IMR-90 (cell line): ENCODE results near the gene CASS4. TPM values are rescaled to one million over a fixed set of nuclear protein-coding genes. Genes with fewer than 3 reads are reported as not detected.
A peak's percentile ranks its signal among the peaks of the same experiment; 100 is the strongest.

Source experiments
- ATAC-seq: fragments of 200-7000 bp; cut with Tn5 transposase; 2 replicates; pipeline ENCODE4 v1.9.1; 2020; ENCODE audit warnings: low read depth, mild to moderate bottlenecking, moderate library complexity
- BruUV-seq: library from RNA; stranded (reverse); fragments of 400-500 nt; replicated peaks from 2 replicates; lab custom pipeline; 2021; lab: Mats Ljungman, UMichigan
- CTCF ChIA-PET: fragments of 300-600 bp; formaldehyde crosslinking; extraction: SDS; loops from one replicate; lab custom pipeline; 2021; ENCODE audit warnings: antibody characterized with exemption; lab: Yijun Ruan, JAX
- POLR2A ChIA-PET: fragments of 300-600 bp; sonication (Branson Sonifier 250); formaldehyde crosslinking; loops from one replicate; lab custom pipeline; 2022; ENCODE audit warnings: antibody characterized with exemption; ENCODE audit not compliant: unreplicated experiment; lab: Charles Lee
- DNase-seq: peaks from one replicate; pipeline ENCODE4 v3.0.0; 2013
- H2AFZ ChIP-seq: replicated peaks from 2 replicates; pipeline ENCODE3; 2013; ENCODE audit warnings: low read length, mild to moderate bottlenecking; ENCODE audit not compliant: poor library complexity
- H2AK5ac ChIP-seq: 2 replicates; pipeline ENCODE4 v1.6.1; 2013; ENCODE audit warnings: low read depth, low read length, inconsistent platforms
- H2AK9ac ChIP-seq: replicated peaks from 2 replicates; pipeline ENCODE3; 2013; ENCODE audit warnings: mild to moderate bottlenecking, low read depth, low read length, moderate library complexity; ENCODE audit not compliant: poor library complexity
- H2BK120ac ChIP-seq: 2 replicates; pipeline ENCODE4 v1.6.1; 2013; ENCODE audit warnings: low read depth, low read length, inconsistent platforms
- H2BK15ac ChIP-seq: 3 replicates; pipeline ENCODE4 v1.6.1; 2013; ENCODE audit warnings: low read depth, low read length, inconsistent platforms
- H2BK20ac ChIP-seq: 2 replicates; pipeline ENCODE4 v1.6.1; 2013; ENCODE audit warnings: low read depth, mild to moderate bottlenecking, inconsistent platforms, low read length, moderate library complexity
- H2BK5ac ChIP-seq: 2 replicates; pipeline ENCODE4 v1.6.1; 2013; ENCODE audit warnings: mild to moderate bottlenecking, low read depth, low read length, inconsistent platforms; ENCODE audit not compliant: poor library complexity, severe bottlenecking
- H3K14ac ChIP-seq: replicated peaks from 2 replicates; pipeline ENCODE4 v1.6.1; 2013; ENCODE audit warnings: low read depth, low read length, inconsistent platforms
- H3K18ac ChIP-seq: 2 replicates; pipeline ENCODE4 v1.6.1; 2013; ENCODE audit warnings: low read depth, low read length, control low read depth
- H3K23ac ChIP-seq: 2 replicates; pipeline ENCODE4 v1.6.1; 2013; ENCODE audit warnings: low read depth, low read length, inconsistent platforms
- H3K27ac ChIP-seq: 2 replicates; pipeline ENCODE4 v1.5.1; 2013; ENCODE audit warnings: mild to moderate bottlenecking, control low read depth, low read length; ENCODE audit not compliant: insufficient read depth
- H3K27me3 ChIP-seq: 2 replicates; pipeline ENCODE4 v1.6.1; 2013; ENCODE audit warnings: low read length; ENCODE audit not compliant: control insufficient read depth, insufficient read depth
- H3K36me3 ChIP-seq: 2 replicates; pipeline ENCODE4 v1.6.1; 2013; ENCODE audit warnings: low read length, mixed read lengths; ENCODE audit not compliant: control insufficient read depth, insufficient read depth
- H3K4ac ChIP-seq: 2 replicates; pipeline ENCODE4 v1.6.1; 2013; ENCODE audit warnings: low read depth, low read length, inconsistent platforms
- H3K4me1 ChIP-seq: 2 replicates; pipeline ENCODE4 v1.6.1; 2013; ENCODE audit warnings: low read length, mixed read lengths; ENCODE audit not compliant: control insufficient read depth, insufficient read depth
- H3K4me2 ChIP-seq: 2 replicates; pipeline ENCODE4 v1.6.1; 2013; ENCODE audit warnings: low read depth, mild to moderate bottlenecking, control low read depth, low read length, moderate library complexity
- H3K4me3 ChIP-seq: 2 replicates; pipeline ENCODE4 v1.5.1; 2013; ENCODE audit warnings: low read depth, mild to moderate bottlenecking, control low read depth, low read length, moderate library complexity; ENCODE audit not compliant: insufficient read depth
- H3K56ac ChIP-seq: 2 replicates; pipeline ENCODE4 v1.6.1; 2013; ENCODE audit warnings: low read length, inconsistent platforms; ENCODE audit not compliant: insufficient read depth; ENCODE audit errors: extremely low read depth
- H3K79me1 ChIP-seq, 2 experiments: 2 replicates each; pipeline ENCODE4 v1.6.1; 2013; ENCODE audit warnings: low read length in 2 of 2, inconsistent platforms in 1 of 2, low read depth in 1 of 2
- H3K9ac ChIP-seq: 2 replicates; pipeline ENCODE4 v1.6.1; 2013; ENCODE audit warnings: low read depth, low read length, control low read depth
- H3K9me1 ChIP-seq: 2 replicates; pipeline ENCODE4 v1.6.1; 2013; ENCODE audit warnings: low read length, inconsistent platforms; ENCODE audit not compliant: insufficient read depth
- H3K9me3 ChIP-seq: 2 replicates; pipeline ENCODE4 v1.6.1; 2013; ENCODE audit warnings: low read length; ENCODE audit not compliant: control insufficient read depth, insufficient read depth
- H4K20me1 ChIP-seq: 2 replicates; pipeline ENCODE4 v1.6.1; 2013; ENCODE audit warnings: low read length, inconsistent platforms; ENCODE audit not compliant: insufficient read depth
- H4K5ac ChIP-seq: 2 replicates; pipeline ENCODE4 v1.6.1; 2013; ENCODE audit warnings: mild to moderate bottlenecking, low read depth, low read length, control low read depth
- H4K8ac ChIP-seq, 2 experiments: 2 replicates each; pipeline ENCODE4 v1.6.1; 2013; ENCODE audit warnings: low read depth in 2 of 2, low read length in 2 of 2, control low read depth in 1 of 2, inconsistent platforms in 1 of 2
- H4K91ac ChIP-seq: 2 replicates; pipeline ENCODE4 v1.6.1; 2013; ENCODE audit warnings: low read depth, low read length, inconsistent platforms; ENCODE audit not compliant: insufficient read depth
- BHLHE40 ChIP-seq: fragments of 150-350 bp; IDR thresholded peaks from 2 replicates; pipeline ENCODE4 v1.6.1; 2016; ENCODE audit warnings: mild to moderate bottlenecking, low read depth, low read length
- CEBPB ChIP-seq: IDR thresholded peaks from 2 replicates; pipeline ENCODE4 v1.6.1; 2012; ENCODE audit warnings: low read depth, low read length, improper control_type of control experiment
- CHD1 ChIP-seq: IDR thresholded peaks from 2 replicates; pipeline ENCODE4 v1.6.1; 2012; ENCODE audit warnings: low read depth, low read length, improper control_type of control experiment
- ELK1 ChIP-seq: fragments of 150-350 bp; IDR thresholded peaks from 2 replicates; pipeline ENCODE4 v1.6.1; 2016; ENCODE audit warnings: low read depth, mild to moderate bottlenecking, low read length, moderate library complexity, borderline replicate concordance
- FOS ChIP-seq: fragments of 150-350 bp; IDR thresholded peaks from 2 replicates; pipeline ENCODE4 v1.6.1; 2016; ENCODE audit warnings: low read depth, low read length
- MAFK ChIP-seq: IDR thresholded peaks from 2 replicates; pipeline ENCODE4 v1.6.1; 2012; ENCODE audit warnings: low read depth, low read length, improper control_type of control experiment
- MAZ ChIP-seq: IDR thresholded peaks from 2 replicates; pipeline ENCODE4 v1.6.1; 2012; ENCODE audit warnings: low read depth, mild to moderate bottlenecking, low read length, improper control_type of control experiment, moderate library complexity, borderline replicate concordance
- MXI1 ChIP-seq: IDR thresholded peaks from 2 replicates; pipeline ENCODE4 v1.6.1; 2012; ENCODE audit warnings: low read depth, mild to moderate bottlenecking, low read length, moderate library complexity, borderline replicate concordance
- NFE2L2 ChIP-seq: fragments of 150-350 bp; IDR thresholded peaks from 2 replicates; pipeline ENCODE4 v1.6.1; 2016; ENCODE audit warnings: low read depth, mild to moderate bottlenecking, low read length
- POLR2A ChIP-seq: IDR thresholded peaks from 2 replicates; pipeline ENCODE4 v1.6.1; 2012; ENCODE audit warnings: mild to moderate bottlenecking, low read depth, low read length
- RAD21 ChIP-seq: IDR thresholded peaks from 2 replicates; pipeline ENCODE4 v1.6.1; 2012; ENCODE audit warnings: low read length, improper control_type of control experiment
- RCOR1 ChIP-seq: IDR thresholded peaks from 2 replicates; pipeline ENCODE4 v1.6.1; 2012; ENCODE audit warnings: mild to moderate bottlenecking, low read length, improper control_type of control experiment; ENCODE audit not compliant: insufficient replicate concordance
- RFX5 ChIP-seq: IDR thresholded peaks from 2 replicates; pipeline ENCODE4 v1.8.0; 2012; ENCODE audit warnings: low read depth, mild to moderate bottlenecking, low read length, moderate library complexity
- SMC3 ChIP-seq: fragments of 150-350 bp; IDR thresholded peaks from 2 replicates; pipeline ENCODE4 v1.6.1; 2016; ENCODE audit warnings: low read depth, mild to moderate bottlenecking, antibody characterized with exemption, low read length, moderate library complexity
- WGBS, 2 experiments: methylation state at CpG; one replicate each; pipeline versions ENCODE4 v1.1.5 to v1.1.7; 2013; ENCODE audit warnings: missing lambda C conversion rate in 2 of 2; ENCODE audit not compliant: insufficient read length in 1 of 2; ENCODE audit errors: extremely low coverage in 2 of 2; 5-methylcytosine and 5-hydroxymethylcytosine counted together
- dilution Hi-C: fragments of 300-500 bp; cut with HindIII; formaldehyde crosslinking; loops from one replicate; pipeline ENCODE4 v1.14.3; 2018; ENCODE audit warnings: low sequenced_read_pairs; ENCODE audit not compliant: unreplicated experiment
- in situ Hi-C: fragments of 300-500 bp; cut with MboI; formaldehyde crosslinking; loops from 3 replicates; pipeline ENCODE4 v1.14.3; 2019; ENCODE audit warnings: low sequenced_read_pairs, inconsistent platforms, mixed read lengths
- intact Hi-C: fragments of 100-400 bp; cut with micrococcal nuclease; formaldehyde crosslinking; loops from 2 replicates; pipeline ENCODE4 v1.10.0; 2022
- polyA plus RNA-seq, 3 experiments: library from polyadenylated mRNA; depleted of rRNA; stranded (reverse); fragments of >200 nt; gene quantifications; 2 replicates each; pipeline ENCODE4 v1.2.3, GENCODE V29; 2012; ENCODE audit warnings: low replicate concordance in 1 of 3
- total RNA-seq: library from RNA; depleted of rRNA; stranded (reverse); fragments of >200 nt; gene quantifications from 2 replicates; pipeline ENCODE4 v1.2.3, GENCODE V29; 2012
- TF ChIP-seq, protein P1 (sequence below): conservative IDR thresholded peaks from 2 replicates; pipeline ENCODE4 v1.5.1; 2012; ENCODE audit warnings: mild to moderate bottlenecking, low read depth, low read length, improper control_type of control experiment
- TF ChIP-seq, protein P2 (sequence below): fragments of 150-350 bp; IDR thresholded peaks from 2 replicates; pipeline ENCODE4 v1.6.1; 2017; ENCODE audit warnings: mild to moderate bottlenecking, antibody characterized with exemption, low read length, low read depth

The CASS4 gene
- total and polyA plus RNA-seq, 2 of the 4 experiments (the other 2 are of a cell fraction) = 25.8 to 26.5 TPM

GRCh38 chr20:56467968-56468315 lies 55.9 kb downstream of the CASS4 start:
- Histone ChIP-seq H3K27ac (peak overlapping the region; percentile 72), H3K4me1 (0 out of 2 replicates have a peak, but pooled peaks cover 2% of the 10 kb centered on the region), H3K27me3 (no peaks in the 10 kb centered on the region), H3K18ac (peak overlapping the region; percentile 47), H3K4me3 (peak overlapping the region; percentile 65), H4K5ac (peak overlapping the region; percentile 57), H3K23ac (peak overlapping the region; percentile 94), H3K4ac (peak overlapping the region; percentile 85), H2AK5ac (peak overlapping the region; percentile 55), H4K8ac (peak overlapping the region; percentile 91 to 98), H3K9ac (peak overlapping the region; percentile 59), H3K4me2 (peak overlapping the region; percentile 70), H2BK20ac (peak overlapping the region; percentile 75), H3K9me3 (no peaks in the 10 kb centered on the region), H4K91ac (peak overlapping the region; percentile 94), H3K79me1 (peaks cover 11 to 30% of the 10 kb centered on the region in 2 experiments; a peak in 3 of 4 replicates), H2BK15ac (peak overlapping the region; percentile 91), H2BK120ac (peak overlapping the region; percentile 88), H3K36me3 (peaks cover 6% of the 10 kb centered on the region), H3K56ac (peak overlapping the region; percentile 89), H2AFZ (peak overlapping the region; percentile 93), H3K14ac (peak overlapping the region; percentile 94), H2AK9ac (peak overlapping the region; percentile 80), H2BK5ac (peak overlapping the region; percentile 71), H3K9me1 (no peaks in the 10 kb centered on the region), H4K20me1 (no peaks in the 10 kb centered on the region; the same call in 1 of the 2 replicates)
- ChIA-PET POLR2A (no interaction called here), CTCF (no interaction called here)
- BruUV-seq = no TSS peak
- in situ Hi-C loops = no loop called here
- ATAC-seq (peak; percentile 19; the same call in 1 of the 2 replicates), DNase-seq (no peak)
- TF ChIP-seq RCOR1 (no peak), MAFK (no peak), CEBPB (no peak), FOS (no peak), ELK1 (no peak), RFX5 (no peak), CHD1 (no peak), SMC3 (no peak), RAD21 (no peak; the same call in 1 of the 2 replicates), MXI1 (no peak), MAZ (no peak), BHLHE40 (no peak), NFE2L2 (no peak), POLR2A (no peak; the same call in 1 of the 2 replicates)
- TF ChIP-seq, protein P1, sequence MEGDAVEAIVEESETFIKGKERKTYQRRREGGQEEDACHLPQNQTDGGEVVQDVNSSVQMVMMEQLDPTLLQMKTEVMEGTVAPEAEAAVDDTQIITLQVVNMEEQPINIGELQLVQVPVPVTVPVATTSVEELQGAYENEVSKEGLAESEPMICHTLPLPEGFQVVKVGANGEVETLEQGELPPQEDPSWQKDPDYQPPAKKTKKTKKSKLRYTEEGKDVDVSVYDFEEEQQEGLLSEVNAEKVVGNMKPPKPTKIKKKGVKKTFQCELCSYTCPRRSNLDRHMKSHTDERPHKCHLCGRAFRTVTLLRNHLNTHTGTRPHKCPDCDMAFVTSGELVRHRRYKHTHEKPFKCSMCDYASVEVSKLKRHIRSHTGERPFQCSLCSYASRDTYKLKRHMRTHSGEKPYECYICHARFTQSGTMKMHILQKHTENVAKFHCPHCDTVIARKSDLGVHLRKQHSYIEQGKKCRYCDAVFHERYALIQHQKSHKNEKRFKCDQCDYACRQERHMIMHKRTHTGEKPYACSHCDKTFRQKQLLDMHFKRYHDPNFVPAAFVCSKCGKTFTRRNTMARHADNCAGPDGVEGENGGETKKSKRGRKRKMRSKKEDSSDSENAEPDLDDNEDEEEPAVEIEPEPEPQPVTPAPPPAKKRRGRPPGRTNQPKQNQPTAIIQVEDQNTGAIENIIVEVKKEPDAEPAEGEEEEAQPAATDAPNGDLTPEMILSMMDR = no peak
- TF ChIP-seq, protein P2, sequence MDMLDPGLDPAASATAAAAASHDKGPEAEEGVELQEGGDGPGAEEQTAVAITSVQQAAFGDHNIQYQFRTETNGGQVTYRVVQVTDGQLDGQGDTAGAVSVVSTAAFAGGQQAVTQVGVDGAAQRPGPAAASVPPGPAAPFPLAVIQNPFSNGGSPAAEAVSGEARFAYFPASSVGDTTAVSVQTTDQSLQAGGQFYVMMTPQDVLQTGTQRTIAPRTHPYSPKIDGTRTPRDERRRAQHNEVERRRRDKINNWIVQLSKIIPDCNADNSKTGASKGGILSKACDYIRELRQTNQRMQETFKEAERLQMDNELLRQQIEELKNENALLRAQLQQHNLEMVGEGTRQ = no peak
- 0% methylated on average over 1 of the region's 7 CpGs; no CpG with 5 or more reads in 1 of the 2 experiments for WGBS, 2 experiments
- dilution Hi-C loops = no loop called here
- intact Hi-C loops = loop anchor here (1.0 to 2.0 kb wide), 3 partner anchors 28 to 75 kb away; partner anchors contain the start of genes AURKA and CSTF1
